ENCODE data around the gene HECTD4.
"Not testable (repeated sequence)": the region's sequence is repeated elsewhere in the genome, so short reads cannot be mapped to it uniquely, and the experiment has no call there.

HECTD4 gene

GRCh38 chr12:112266473-112266872, 115.8 kb downstream of the HECTD4 start:
- DNase-seq (ENCODE audit: low read depth), result no peak

GRCh38 chr12:112261559-112261958, 120.7 kb downstream of the HECTD4 start:
- peak; percentile 33 for DNase-seq (ENCODE audit: low read depth)

- no peak for DNase-seq (ENCODE audit: low read depth)
Measured at GRCh38 chr12:112258926-112259325, 123.3 kb downstream of the HECTD4 start.

GRCh38 chr12:112256780-112257179, 125.5 kb downstream of the HECTD4 start:
- DNase-seq (ENCODE audit: low read depth), result no peak

- DNase-seq (ENCODE audit: low read depth), result no peak
Measured at GRCh38 chr12:112252184-112252583, 130.0 kb downstream of the HECTD4 start.

GRCh38 chr12:112244902-112245301, 137.3 kb downstream of the HECTD4 start:
- not testable (repeated sequence) for DNase-seq (ENCODE audit: low read depth)

- no peak for DNase-seq (ENCODE audit: low read depth)
Measured at GRCh38 chr12:112243255-112244110, 138.7 kb downstream of the HECTD4 start.

- no peak for DNase-seq (ENCODE audit: low read depth)
Measured at GRCh38 chr12:112241176-112241575, 141.1 kb downstream of the HECTD4 start.

GRCh38 chr12:112239881-112240280, 142.3 kb downstream of the HECTD4 start:
- DNase-seq (ENCODE audit: low read depth), result no peak

GRCh38 chr12:112239020-112239419, 143.2 kb downstream of the HECTD4 start:
- no peak for DNase-seq (ENCODE audit: low read depth)

- no peak for DNase-seq (ENCODE audit: low read depth)
Measured at GRCh38 chr12:112238441-112238840, 143.8 kb downstream of the HECTD4 start.

GRCh38 chr12:112236786-112237185, 145.4 kb downstream of the HECTD4 start:
- no peak for DNase-seq (ENCODE audit: low read depth)

- no peak for DNase-seq (ENCODE audit: low read depth)
Measured at GRCh38 chr12:112236386-112236785, 145.8 kb downstream of the HECTD4 start.

- no peak for DNase-seq (ENCODE audit: low read depth)
Measured at GRCh38 chr12:112234303-112234702, 147.9 kb downstream of the HECTD4 start.

GRCh38 chr12:112233242-112233641, 149.0 kb downstream of the HECTD4 start:
- DNase-seq (ENCODE audit: low read depth), result no peak

- no peak for DNase-seq (ENCODE audit: low read depth)
Measured at GRCh38 chr12:112230136-112230535, 152.1 kb downstream of the HECTD4 start.

- DNase-seq (ENCODE audit: low read depth), result no peak
Measured at GRCh38 chr12:112226768-112227167, 155.5 kb downstream of the HECTD4 start.

- DNase-seq (ENCODE audit: low read depth), result not testable (repeated sequence)
Measured at GRCh38 chr12:112220628-112221027, 161.6 kb downstream of the HECTD4 start.

- DNase-seq (ENCODE audit: low read depth), result peak; percentile 24
Measured at GRCh38 chr12:112219195-112219594, 163.0 kb downstream of the HECTD4 start.

GRCh38 chr12:112218150-112218549, 164.1 kb downstream of the HECTD4 start:
- peak; percentile 45 for DNase-seq (ENCODE audit: low read depth)

GRCh38 chr12:112217647-112218046, 164.6 kb downstream of the HECTD4 start:
- no peak for DNase-seq (ENCODE audit: low read depth)

- DNase-seq (ENCODE audit: low read depth), result no peak
Measured at GRCh38 chr12:112216223-112216622, 166.0 kb downstream of the HECTD4 start.

- DNase-seq (ENCODE audit: low read depth), result no peak
Measured at GRCh38 chr12:112214064-112214463, 168.2 kb downstream of the HECTD4 start.
